Effector memory CD8-positive, alpha-beta T cell (primary cell): Measurements from ENCODE around the gene KRT35.

Source experiments
- ATAC-seq: fragments of 150-1000 bp; cut with Tn5 transposase; replicated peaks from 2 replicates; pipeline ENCODE4 v1.10.0; 2021; ENCODE audit warnings: mild to moderate bottlenecking, moderate library complexity
- DNase-seq, 3 experiments: peaks; one replicate each; pipeline ENCODE4 v3.0.0; 2021
- H3K27ac Mint-ChIP-seq, 2 donors: one replicate each; pipeline ENCODE4 v1.8.0; 2022; ENCODE audit warnings: mild to moderate bottlenecking in 2 of 2, mixed read lengths in 2 of 2, moderate library complexity in 2 of 2
- H3K27me3 Mint-ChIP-seq, 2 donors: one replicate each; pipeline ENCODE4 v1.8.0; 2022; ENCODE audit warnings: mixed read lengths in 2 of 2
- H3K36me3 Mint-ChIP-seq: one replicate; pipeline ENCODE4 v1.8.0; 2022; ENCODE audit warnings: mild to moderate bottlenecking, moderate library complexity, mixed read lengths; ENCODE audit not compliant: insufficient read depth
- H3K4me1 Mint-ChIP-seq, 2 donors: one replicate each; pipeline ENCODE4 v1.8.0; 2022; ENCODE audit warnings: low read depth in 2 of 2, mixed read lengths in 2 of 2
- H3K4me3 Mint-ChIP-seq, 2 donors: one replicate each; pipeline ENCODE4 v1.8.0; 2022; ENCODE audit warnings: mild to moderate bottlenecking in 2 of 2, mixed read lengths in 2 of 2, moderate library complexity in 2 of 2
- H3K9me3 Mint-ChIP-seq, 2 donors: one replicate each; pipeline ENCODE4 v1.8.0; 2022; ENCODE audit warnings: mixed read lengths in 2 of 2

Gene KRT35

DNA sequence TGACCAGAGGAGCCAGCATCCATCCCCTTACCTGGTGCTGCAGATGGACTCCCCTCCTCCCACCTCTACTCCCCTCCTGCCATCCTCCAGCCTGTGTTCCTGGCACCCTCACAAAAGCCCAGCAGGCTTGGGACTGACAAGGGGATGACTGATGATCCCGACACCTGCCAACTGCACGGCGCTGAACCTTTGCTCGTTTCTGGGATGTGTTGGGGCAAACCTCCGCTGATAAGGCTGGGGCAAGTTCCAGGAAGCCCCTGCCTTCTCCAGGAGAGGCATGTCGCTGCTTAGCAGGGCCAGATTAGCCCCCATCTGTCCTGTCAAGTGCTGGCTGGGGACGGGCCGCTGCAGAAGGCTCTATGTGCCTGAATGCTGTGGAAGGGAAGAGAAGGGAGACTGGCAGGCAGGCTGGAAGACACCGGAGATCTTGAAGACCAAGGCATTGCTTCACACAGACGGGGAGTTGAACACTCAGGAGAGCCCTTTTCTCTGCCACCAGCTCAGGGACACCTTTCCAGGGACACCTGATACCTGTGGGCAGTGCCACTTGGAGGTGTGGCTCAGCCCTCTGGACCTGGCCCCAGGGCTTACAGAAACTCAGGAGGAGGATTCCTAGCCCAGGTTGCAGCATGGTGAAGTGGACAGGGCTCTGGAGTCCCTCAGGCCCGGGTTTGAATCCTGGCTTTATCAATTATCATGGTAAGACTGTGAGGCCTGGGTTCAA, 38.7 kb upstream of the KRT35 start:
- DNase-seq = no peak

DNA sequence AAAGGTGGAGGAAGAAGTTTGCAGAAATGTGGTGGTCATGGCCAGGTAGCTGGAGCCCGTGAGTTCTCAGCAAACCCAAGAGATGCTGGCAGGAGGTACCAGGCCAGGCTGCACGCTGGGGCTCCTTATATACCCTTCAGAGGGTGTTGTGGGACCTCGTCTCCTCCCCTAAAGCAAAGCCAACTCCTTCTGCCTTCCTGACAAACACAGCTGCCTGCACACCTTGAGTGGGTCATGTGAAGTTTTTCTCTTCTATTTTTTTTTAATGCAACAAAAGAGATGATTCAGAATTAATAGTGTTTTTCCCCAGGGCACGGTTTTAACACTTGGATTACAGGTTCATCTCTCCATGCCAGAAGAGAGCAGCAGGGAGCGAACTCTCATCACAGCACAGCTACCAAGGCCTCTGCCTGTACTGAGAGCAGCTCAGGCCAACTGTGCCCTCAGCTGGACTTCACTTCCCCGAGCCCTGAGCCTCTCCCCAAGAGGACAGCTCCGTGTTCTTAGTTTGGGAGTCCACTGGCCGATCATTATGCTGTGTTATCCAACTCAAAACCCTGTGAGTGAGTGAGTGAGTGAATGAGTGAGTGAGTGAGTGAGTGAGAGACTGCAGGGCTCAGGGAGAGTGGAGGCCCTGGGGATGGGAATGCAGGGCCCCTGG, 38.0 kb upstream of the KRT35 start, which contains the start of gene KRT15:
TSS of gene KRT15 (minus strand) at position 102 of the 661 bp plus-strand sequence. CDS start at position 39, 63 bp downstream.
- Mint-ChIP-seq H3K27ac (no peak within 1 kb of the TSS), H3K27me3 (peaks cover 24 to 81% of the 10 kb centered on the region in 2 donors)
- ATAC-seq = no peak

More for the DNA sequence above, 38.7 kb upstream of the KRT35 start:
- Mint-ChIP-seq H3K9me3 (no peaks in the 10 kb centered on the region), H3K4me3 (no peak overlapping the region), H3K4me1 (no peaks in the 10 kb centered on the region), H3K27me3 (peaks cover 24 to 87% of the 10 kb centered on the region in 2 donors), H3K27ac (no peak overlapping the region), H3K36me3 (no peaks in the 10 kb centered on the region)
- ATAC-seq = no peak

DNA sequence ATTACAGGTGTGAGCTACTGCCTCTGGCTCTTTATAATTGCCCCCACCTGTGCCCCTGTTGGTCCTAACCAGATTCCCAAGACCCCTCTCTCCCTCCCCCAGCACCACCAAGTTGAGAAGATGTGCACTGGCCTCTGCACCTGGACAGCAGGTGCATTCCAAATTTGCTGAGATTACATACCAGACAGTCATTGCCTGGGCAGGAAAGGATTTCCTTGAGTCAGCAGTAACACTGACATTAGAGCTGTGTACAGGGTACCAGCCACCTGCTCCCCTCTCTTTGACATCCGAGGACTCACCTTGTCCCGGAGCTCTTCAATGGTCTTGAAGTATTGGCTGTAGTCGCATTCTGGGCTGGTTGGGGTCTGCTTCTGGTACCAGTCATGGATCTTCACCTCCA, 37.1 kb upstream of the KRT35 start:
- DNase-seq (no peak), ATAC-seq (no peak)
- Mint-ChIP-seq H3K36me3 (no peaks in the 10 kb centered on the region), H3K9me3 (no peaks in the 10 kb centered on the region), H3K27me3 (peaks cover 24 to 77% of the 10 kb centered on the region in 2 donors), H3K4me1 (no peaks in the 10 kb centered on the region), H3K4me3 (no peak overlapping the region), H3K27ac (no peak overlapping the region)

More for the DNA sequence above, 38.0 kb upstream of the KRT35 start, which contains the start of gene KRT15:
- Mint-ChIP-seq H3K9me3 (no peaks in the 10 kb centered on the region), H3K4me3 (no peak within 1 kb of the TSS), H3K4me1 (no peaks in the 10 kb centered on the region), H3K36me3 (no peaks in the 10 kb centered on the region)
- DNase-seq = no peak

DNA sequence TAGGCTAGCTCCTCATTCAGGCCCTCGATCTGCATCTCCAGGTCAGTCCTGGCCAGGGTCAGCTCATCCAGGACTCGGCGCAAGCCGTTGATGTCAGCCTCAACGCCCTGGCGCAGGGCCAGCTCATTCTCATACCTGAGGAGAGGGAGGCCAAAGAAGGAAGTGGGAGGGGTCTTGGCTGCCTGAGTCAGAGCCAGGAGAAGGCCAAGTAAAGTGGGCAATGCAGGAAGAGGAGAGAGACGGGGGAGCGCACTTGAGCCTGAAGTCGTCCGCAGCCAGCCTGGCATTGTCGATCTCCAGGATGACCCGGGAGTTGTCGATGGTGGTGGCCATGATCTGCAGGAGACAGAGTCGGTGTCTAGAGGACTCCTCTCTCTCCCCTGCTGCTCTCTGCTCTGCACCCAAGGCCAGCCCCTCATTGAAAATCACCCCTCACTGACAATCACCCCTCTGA, 35.9 kb upstream of the KRT35 start:
- peaks cover 31 to 82% of the 10 kb centered on the region in 2 donors for H3K27me3 Mint-ChIP-seq

DNA sequence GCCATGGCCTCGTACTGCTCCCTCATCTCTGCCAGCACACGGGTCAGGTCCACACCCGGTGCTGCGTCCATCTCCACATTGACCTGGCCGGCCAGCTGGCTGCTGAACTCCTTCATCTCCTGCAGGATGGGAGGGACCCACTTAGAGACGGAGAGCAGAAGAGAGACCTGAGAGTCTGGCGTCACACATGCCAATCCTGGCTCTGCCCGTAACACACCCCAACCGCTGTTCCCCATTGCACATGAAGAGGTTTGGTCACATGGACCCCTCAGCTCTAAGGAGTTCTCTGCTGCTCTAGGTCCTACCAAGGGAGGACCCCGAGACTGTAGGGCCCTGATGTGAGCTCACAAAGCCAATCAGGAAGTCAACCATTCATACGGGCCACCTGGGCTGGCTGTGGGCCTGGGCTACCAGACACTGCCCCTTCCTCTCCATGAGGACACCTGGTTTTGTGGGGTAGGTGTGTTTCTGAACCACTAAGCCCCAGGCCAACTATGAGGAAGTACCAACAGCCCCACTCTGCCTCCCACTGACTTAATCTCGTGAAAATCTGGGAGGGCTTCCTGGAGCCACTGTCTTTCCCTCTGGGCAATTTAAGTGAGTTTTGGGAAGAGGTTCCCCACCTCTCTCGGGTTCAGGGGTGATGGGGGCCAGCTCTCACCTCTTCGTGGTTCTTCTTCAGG, 35.3 kb upstream of the KRT35 start:
- no peaks in the 10 kb centered on the region for H3K4me1 Mint-ChIP-seq
- DNase-seq (no peak), ATAC-seq (no peak)
- H3K9me3 Mint-ChIP-seq = no peaks in the 10 kb centered on the region
- H3K27me3 Mint-ChIP-seq = peaks cover 31 to 76% of the 10 kb centered on the region in 2 donors
- H3K27ac Mint-ChIP-seq = no peak overlapping the region
- H3K4me3 Mint-ChIP-seq = no peak overlapping the region
- H3K36me3 Mint-ChIP-seq = no peaks in the 10 kb centered on the region

More for the DNA sequence above, 35.9 kb upstream of the KRT35 start:
- Mint-ChIP-seq H3K9me3 (no peaks in the 10 kb centered on the region), H3K4me1 (no peaks in the 10 kb centered on the region), H3K36me3 (no peaks in the 10 kb centered on the region), H3K27ac (no peak overlapping the region), H3K4me3 (no peak overlapping the region)
- DNase-seq = no peak
- no peak for ATAC-seq

DNA sequence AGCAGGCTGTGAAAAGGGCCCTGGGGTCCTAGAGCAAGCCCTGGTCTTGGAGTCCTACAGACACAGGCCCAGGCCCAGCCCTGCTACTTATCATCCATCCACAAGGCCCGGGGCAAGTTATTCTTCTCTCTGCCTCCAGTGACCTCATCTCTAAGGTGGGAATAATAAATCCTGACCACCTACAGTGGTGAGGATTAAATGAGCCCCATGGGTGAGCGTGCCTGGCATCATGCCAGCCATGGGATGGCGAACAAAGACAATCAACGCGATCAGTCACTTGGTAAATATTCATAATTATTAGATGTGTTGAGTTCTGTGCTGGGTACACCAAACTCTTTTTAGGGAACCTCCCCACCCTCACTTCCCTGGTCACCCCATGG, 32.2 kb upstream of the KRT35 start:
- no peak overlapping the region for H3K4me3 Mint-ChIP-seq
- peak overlapping the region in 1 of 2 donors; percentile 29 for H3K27ac Mint-ChIP-seq
- DNase-seq = no peak
- ATAC-seq = no peak
- H3K36me3 Mint-ChIP-seq = no peaks in the 10 kb centered on the region
- no peaks in the 10 kb centered on the region for H3K9me3 Mint-ChIP-seq
- peaks cover 20 to 59% of the 10 kb centered on the region in 2 donors for H3K27me3 Mint-ChIP-seq
- H3K4me1 Mint-ChIP-seq = no peaks in the 10 kb centered on the region

DNA sequence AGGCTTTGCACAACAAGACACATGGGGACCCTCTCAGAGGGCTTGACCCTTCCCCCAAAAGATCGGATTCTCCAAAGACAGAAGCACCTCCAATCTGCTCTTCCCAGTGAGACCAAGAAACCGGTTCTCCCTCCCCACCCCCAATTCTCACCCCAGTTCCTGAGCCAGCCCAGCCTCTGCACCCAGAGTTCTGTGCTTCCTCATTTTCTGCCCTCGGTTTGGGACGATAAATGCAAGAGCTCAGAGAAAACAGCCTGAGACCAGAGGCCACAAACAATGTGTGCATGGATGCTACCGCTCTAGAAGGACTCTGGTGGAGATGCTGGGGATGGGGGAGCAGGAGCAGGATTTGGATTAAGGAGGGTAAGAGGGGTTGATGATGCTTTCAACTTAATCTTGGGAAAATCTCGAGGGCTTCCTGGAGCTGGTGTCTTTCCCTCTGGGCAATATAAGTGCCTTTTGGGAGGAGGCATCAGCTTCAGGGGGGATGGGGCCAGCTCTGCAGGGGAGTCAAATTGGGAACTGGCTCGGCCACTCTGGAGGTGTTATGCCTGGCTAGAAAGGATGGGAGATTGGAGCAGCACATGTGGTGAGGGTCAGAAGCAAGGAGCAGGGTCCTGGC, 31.7 kb upstream of the KRT35 start:
- H3K4me3 Mint-ChIP-seq = no peak overlapping the region
- no peaks in the 10 kb centered on the region for H3K4me1 Mint-ChIP-seq
- H3K9me3 Mint-ChIP-seq = no peaks in the 10 kb centered on the region
- DNase-seq (no peak), ATAC-seq (no peak)
- H3K27me3 Mint-ChIP-seq = peaks cover 17 to 54% of the 10 kb centered on the region in 2 donors
- no peak overlapping the region for H3K27ac Mint-ChIP-seq
- H3K36me3 Mint-ChIP-seq = no peaks in the 10 kb centered on the region

DNA sequence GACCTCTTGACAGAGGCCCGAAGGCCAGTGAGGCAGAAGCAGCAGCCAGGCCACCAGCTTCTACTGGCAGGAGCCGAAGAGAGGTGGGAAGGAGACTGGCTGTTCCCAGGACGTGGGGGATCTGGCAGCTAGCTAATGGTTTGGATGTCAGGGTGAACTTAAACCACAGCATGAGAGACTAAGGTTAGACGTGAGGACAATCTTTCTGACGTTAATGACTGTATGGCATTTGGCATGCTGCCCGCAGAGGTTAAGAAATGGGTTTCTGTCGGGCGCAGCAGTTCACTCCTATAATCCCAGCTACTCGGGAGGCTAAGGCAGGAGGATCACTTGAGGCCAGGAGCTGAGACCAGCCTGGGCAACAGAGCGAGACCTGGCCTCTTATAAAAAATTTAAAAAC, 30.8 kb upstream of the KRT35 start:
- Mint-ChIP-seq H3K4me3 (no peak overlapping the region), H3K27me3 (peaks cover 12 to 44% of the 10 kb centered on the region in 2 donors), H3K36me3 (no peaks in the 10 kb centered on the region), H3K4me1 (no peaks in the 10 kb centered on the region), H3K27ac (no peak overlapping the region), H3K9me3 (no peaks in the 10 kb centered on the region)
- ATAC-seq = no peak
- no peak for DNase-seq

DNA sequence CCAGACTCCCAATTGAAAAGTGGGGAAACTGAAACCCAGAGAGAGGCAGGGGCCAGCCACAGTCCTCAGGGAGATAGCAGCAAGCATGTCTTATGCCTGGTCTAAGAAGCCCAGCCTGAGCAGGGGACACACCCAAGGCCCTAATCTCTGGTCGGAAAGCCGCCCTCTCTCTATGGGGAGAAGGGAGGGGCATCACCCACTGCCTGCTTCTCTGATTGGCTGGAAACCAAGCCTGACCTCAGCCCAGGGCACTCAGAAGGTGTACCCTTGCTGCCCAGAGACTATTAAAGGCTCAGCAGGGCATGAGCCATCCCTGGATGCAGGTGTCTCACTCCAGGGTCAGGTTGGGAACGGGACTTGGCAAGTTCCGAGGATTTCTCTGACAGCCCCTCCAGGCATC, 30.2 kb upstream of the KRT35 start:
- no peaks in the 10 kb centered on the region for H3K4me1 Mint-ChIP-seq
- H3K9me3 Mint-ChIP-seq = no peaks in the 10 kb centered on the region
- no peak overlapping the region for H3K27ac Mint-ChIP-seq
- ATAC-seq = no peak
- no peaks in the 10 kb centered on the region for H3K36me3 Mint-ChIP-seq
- H3K27me3 Mint-ChIP-seq = peaks cover 12 to 38% of the 10 kb centered on the region in 2 donors
- DNase-seq = no peak
- H3K4me3 Mint-ChIP-seq = no peak overlapping the region

DNA sequence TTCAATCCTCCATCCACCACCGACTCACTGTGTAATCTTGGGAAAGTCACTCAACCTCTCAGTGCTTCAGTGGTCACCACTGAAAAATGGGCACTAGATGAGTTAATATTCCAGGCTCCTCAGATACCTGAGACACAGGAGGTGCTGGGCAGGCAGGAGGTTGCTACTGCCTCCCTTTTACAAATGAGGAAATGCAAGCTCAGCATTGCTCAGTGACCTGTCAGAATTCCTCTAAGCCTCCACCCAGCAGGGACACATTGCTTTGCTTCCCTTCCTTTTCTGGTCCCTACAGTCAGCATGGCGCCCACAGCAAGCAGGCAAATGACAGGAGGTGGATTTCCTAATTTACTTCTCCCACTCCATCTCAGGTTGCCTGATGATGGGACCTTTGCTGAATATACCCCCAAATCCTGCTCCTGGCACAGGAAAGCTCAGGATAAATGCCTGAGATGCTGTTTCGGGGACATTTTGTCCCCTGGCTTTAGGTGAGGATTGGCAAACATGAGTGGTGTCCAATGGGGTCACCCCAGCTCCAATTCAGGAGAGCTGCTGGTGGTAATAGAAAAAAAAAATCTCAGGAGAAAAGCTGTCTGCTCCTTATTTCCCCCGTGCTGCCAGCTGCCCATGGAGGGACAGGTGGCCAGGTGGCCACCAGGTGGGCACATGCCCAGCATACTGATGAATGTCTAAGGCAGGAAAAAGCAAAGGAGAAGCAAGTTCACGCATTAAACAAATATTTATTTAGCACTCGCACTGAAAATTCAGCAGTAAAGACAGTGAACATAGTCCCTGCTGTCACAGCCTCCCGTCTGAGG, 29.5 kb upstream of the KRT35 start:
- H3K27ac Mint-ChIP-seq = no peak overlapping the region
- H3K4me3 Mint-ChIP-seq = no peak overlapping the region
- no peak for ATAC-seq
- no peaks in the 10 kb centered on the region for H3K36me3 Mint-ChIP-seq
- peaks cover 12 to 32% of the 10 kb centered on the region in 2 donors for H3K27me3 Mint-ChIP-seq
- H3K9me3 Mint-ChIP-seq = no peaks in the 10 kb centered on the region
- DNase-seq = no peak
- no peaks in the 10 kb centered on the region for H3K4me1 Mint-ChIP-seq

DNA sequence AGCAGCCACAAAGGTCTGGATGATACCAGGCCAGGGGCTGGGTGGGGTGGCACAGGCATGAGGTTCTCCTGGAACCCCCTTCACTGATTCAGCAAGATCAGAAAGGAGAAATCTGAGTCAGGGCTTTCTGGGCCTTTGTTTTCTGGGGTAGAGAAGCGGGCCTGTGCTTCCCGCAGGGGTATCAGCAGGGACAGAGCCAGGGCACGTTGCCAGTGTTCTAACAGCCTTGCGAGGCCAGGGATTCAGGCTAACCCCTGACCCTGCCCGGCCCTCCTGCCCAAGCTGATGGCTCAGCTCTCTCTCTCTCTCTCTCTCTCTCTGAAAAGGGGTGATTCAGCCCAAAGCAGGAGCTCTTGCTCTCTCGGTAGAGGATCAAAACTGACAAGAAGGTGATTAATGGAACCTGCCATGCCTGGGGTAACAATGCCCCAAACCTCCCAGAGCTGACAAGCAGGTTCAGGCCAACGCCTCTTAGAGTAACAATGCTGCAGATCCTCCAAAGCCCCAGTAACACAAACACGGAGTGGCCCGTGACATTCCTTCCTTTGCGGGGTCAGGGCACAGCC, 26.4 kb upstream of the KRT35 start:
- Mint-ChIP-seq H3K27ac (no peak overlapping the region), H3K36me3 (no peaks in the 10 kb centered on the region), H3K27me3 (peaks cover 5 to 13% of the 10 kb centered on the region in 2 donors), H3K4me3 (no peak overlapping the region), H3K9me3 (no peaks in the 10 kb centered on the region), H3K4me1 (no peaks in the 10 kb centered on the region)
- no peak for ATAC-seq
- DNase-seq = no peak

DNA sequence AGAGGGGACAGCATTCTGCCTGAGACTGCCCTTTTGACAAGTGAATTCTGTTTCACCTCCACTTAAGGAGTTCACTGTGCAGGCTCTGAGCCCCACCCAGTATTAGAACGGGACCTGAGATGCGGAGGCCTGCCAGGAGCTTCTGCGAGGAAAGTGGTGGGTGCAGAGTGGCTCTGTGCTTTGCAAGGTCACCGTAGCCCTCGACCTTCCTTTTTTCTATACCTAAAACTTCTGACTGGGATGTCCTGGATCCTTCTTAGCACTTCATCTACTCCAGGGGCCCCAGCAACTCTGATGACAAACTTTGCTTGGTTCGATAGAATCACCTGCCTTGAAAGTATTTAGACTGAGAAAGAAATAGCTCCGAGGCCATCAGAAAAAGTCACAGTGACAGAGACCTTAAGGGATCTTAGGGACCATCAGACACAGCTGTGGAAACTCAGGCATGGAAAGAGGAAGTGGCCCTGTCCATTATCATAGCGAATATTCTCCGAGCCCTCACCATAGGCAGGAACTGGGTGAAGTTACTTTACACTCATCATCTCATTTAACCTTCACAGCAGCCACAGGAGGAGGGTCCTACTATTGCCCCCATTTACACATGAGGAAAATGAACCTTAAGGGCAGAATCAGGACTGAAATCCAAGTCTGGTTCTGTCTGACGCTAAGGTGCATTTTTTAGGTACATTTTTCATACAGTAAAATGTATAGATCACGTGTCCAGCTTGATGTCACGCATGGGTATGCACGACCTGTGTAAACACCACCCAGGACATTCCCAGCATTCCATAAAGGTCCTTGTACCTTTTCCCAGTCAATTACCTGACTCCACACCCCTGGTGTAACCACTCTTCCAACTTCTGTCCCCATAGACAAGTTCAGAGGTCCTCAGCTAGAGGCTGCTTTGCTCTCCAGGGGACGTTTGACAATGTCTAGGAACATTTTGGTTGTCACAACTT, 25.1 kb upstream of the KRT35 start:
- peaks cover 6 to 15% of the 10 kb centered on the region in 2 donors for H3K27me3 Mint-ChIP-seq
- DNase-seq (no peak), ATAC-seq (no peak)
- H3K36me3 Mint-ChIP-seq = no peaks in the 10 kb centered on the region
- H3K9me3 Mint-ChIP-seq = no peaks in the 10 kb centered on the region
- H3K4me1 Mint-ChIP-seq = no peaks in the 10 kb centered on the region
- H3K27ac Mint-ChIP-seq = no peak overlapping the region
- no peak overlapping the region for H3K4me3 Mint-ChIP-seq
